Uterus (tissue), 2 donors: Measurements from ENCODE around the gene PARP15.

ENCODE experiments used
- CTCF ChIP-seq, 4 experiments: fragments of 200-600 bp in 2 of 4; fragments of 450-650 bp in 2 of 4; sonication (generic) in 2 of 4; IDR thresholded peaks; one replicate each; pipeline ENCODE4 v1.5.1; 2016 to 2019; ENCODE audit warnings: antibody characterized with exemption in 4 of 4, mild to moderate bottlenecking in 2 of 4, moderate library complexity in 1 of 4
- POLR2A ChIP-seq, 2 donors: fragments of 450-650 bp; IDR thresholded peaks; one replicate each; pipeline ENCODE4 v1.6.1; 2016; ENCODE audit warnings: antibody characterized with exemption in 2 of 2, mild to moderate bottlenecking in 1 of 2, moderate library complexity in 1 of 2

GRCh38 chr3:122642935-122643334 lies 65.5 kb downstream of the PARP15 start:
- TF ChIP-seq CTCF (IDR thresholded peaks at IDR 0.05), result no peak
- TF ChIP-seq POLR2A (IDR thresholded peaks at IDR 0.05), result no peak
